ENCODE measurements around the gene MED28. TPM values are rescaled to one million over a fixed set of nuclear protein-coding genes. Genes with fewer than 3 reads are reported as not detected.

Gene MED28
- total RNA-seq, 4 donors from 2014 or later = 8.1 to 11.8 (median 9.5) TPM

DNA sequence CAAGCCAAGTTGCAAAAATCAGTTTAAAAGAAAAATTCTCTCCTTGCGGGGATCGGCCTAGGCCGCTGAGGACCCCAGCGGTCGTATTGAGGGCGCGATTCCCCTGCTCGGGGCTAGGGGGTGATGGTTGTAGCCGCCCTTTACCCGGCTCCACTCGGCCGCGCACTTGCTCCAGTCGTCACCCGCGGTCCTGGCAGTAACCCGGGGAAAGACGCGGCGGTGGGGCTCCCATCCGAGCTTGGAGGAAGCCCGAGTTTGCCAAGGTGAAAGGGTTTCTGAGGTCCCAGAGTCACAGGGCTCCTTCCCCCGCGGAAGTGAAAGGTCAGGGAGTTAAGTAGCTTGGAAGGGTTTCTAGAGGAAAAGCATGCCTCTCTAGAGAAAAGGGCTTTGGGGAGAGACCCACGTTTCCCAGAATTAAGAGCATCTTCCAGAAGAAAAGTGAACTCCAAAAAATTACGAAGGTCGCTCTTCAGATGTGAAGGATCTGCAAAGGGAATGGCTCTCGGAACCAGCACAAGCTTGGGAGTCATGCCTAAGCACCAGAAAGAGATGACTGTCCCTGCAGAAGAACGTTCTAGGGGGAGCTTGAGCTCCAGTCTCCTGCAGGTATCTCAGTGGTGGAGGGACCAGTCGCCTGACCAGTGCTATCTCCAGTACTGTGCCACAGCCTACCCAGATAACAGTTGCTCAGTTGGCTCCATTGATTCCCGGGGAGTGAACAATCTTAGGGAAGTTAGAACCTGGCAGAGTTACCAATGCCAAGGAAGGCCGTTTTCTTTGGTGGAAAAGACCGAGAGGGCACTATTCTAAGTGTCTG, 36.6 kb upstream of the MED28 start:
- intact Hi-C loops (cut with DNase I; ENCODE audit: low total_unique reads) = no loop called here
- DNase-seq (ENCODE audit: low spot score in 2 of 2) = peak; percentile 23 to 90
- TF ChIP-seq, protein P1, sequence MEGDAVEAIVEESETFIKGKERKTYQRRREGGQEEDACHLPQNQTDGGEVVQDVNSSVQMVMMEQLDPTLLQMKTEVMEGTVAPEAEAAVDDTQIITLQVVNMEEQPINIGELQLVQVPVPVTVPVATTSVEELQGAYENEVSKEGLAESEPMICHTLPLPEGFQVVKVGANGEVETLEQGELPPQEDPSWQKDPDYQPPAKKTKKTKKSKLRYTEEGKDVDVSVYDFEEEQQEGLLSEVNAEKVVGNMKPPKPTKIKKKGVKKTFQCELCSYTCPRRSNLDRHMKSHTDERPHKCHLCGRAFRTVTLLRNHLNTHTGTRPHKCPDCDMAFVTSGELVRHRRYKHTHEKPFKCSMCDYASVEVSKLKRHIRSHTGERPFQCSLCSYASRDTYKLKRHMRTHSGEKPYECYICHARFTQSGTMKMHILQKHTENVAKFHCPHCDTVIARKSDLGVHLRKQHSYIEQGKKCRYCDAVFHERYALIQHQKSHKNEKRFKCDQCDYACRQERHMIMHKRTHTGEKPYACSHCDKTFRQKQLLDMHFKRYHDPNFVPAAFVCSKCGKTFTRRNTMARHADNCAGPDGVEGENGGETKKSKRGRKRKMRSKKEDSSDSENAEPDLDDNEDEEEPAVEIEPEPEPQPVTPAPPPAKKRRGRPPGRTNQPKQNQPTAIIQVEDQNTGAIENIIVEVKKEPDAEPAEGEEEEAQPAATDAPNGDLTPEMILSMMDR (IDR thresholded peaks at IDR 0.05) = no peak
- TF ChIP-seq POLR2A (IDR thresholded peaks at IDR 0.05) = no peak
- WGBS, 2 donors = 4% methylated on average over 27 to 29 of the region's 33 CpGs
- H3K4me3 ChIP-seq (ENCODE audit: low read depth, poor library complexity, severe bottlenecking) = peak overlapping the region; percentile 72

DNA sequence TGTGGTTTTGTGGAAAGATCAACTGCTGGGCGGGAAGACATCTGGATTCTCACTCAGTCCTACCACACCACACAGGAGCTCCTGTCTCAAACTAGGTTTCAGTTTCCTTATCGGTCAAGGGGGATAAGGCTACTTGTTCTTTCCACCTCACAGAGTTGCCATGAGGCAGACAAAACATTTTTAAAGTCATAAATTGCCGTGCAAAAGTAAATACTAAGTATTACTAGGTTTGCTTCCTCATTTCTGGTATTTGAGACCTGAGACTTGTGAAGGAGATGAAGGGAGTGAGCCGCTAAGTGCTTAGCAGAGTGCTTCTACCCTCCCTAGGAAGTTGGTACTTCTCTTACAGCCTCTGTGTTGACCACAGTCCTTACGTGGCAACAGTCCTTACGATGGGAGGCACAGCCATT, 36.0 kb upstream of the MED28 start:
- peak overlapping the region; percentile 72 for H3K4me3 ChIP-seq (ENCODE audit: low read depth, poor library complexity, severe bottlenecking)
- DNase-seq (ENCODE audit: low spot score in 2 of 2) = no peak
- WGBS, 2 donors = 62 to 66% methylated on average over 6 of the region's 6 CpGs
- TF ChIP-seq, protein P1 (IDR thresholded peaks at IDR 0.05) = no peak
- no peak for TF ChIP-seq POLR2A (IDR thresholded peaks at IDR 0.05)
- intact Hi-C loops (cut with DNase I; ENCODE audit: low total_unique reads) = no loop called here

DNA sequence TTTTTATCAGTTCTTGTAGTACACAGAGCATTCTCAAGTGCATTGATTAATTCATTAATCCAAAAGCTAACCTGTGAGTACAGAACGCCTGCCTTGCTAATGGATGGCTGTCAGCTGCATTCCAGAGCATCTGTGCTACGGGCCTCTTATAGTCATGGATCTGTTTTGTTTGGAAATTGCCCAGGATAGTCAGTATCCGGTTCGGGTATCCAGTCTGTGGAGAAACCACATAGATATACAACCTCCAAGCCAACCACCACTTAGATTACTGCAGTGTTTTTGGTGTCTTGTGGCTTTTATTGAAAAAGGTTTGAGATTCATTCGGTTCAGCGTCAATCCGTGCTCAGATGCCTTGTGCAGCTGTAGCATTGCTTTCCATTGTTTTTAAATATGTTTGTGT, 33.5 kb upstream of the MED28 start:
- 71 to 76% methylated on average over 7 of the region's 7 CpGs for WGBS, 2 donors
- intact Hi-C loops (cut with DNase I; ENCODE audit: low total_unique reads) = no loop called here
- no peak for DNase-seq (ENCODE audit: low spot score in 2 of 2)
- TF ChIP-seq, protein P1 (IDR thresholded peaks at IDR 0.05) = no peak
- TF ChIP-seq POLR2A (IDR thresholded peaks at IDR 0.05) = no peak
- no peak overlapping the region for H3K4me3 ChIP-seq (ENCODE audit: low read depth, poor library complexity, severe bottlenecking)

DNA sequence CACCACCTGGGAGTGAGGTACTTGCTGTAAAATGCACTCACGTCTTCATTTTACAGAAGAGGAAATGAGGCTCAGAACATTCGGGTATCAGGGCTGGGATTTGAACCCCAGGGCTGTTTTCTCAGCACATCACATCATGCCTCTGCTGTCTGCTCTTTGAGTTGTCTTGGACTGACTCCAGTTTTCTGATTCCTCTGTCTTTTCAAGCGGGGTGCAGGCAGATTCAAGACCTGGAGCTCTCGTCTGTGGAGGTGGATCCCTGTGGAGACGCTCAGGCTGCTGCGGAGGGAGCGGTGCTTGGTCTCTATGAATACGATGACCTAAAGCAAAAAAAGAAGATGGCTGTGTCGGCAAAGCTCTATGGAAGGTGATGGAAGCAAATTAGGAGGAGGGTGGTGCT, 31.2 kb upstream of the MED28 start:
- intact Hi-C loops (cut with DNase I; ENCODE audit: low total_unique reads) = no loop called here
- TF ChIP-seq, protein P1 (IDR thresholded peaks at IDR 0.05) = no peak
- no peak for TF ChIP-seq POLR2A (IDR thresholded peaks at IDR 0.05)
- 84 to 91% methylated on average over 9 of the region's 9 CpGs for WGBS, 2 donors

DNA sequence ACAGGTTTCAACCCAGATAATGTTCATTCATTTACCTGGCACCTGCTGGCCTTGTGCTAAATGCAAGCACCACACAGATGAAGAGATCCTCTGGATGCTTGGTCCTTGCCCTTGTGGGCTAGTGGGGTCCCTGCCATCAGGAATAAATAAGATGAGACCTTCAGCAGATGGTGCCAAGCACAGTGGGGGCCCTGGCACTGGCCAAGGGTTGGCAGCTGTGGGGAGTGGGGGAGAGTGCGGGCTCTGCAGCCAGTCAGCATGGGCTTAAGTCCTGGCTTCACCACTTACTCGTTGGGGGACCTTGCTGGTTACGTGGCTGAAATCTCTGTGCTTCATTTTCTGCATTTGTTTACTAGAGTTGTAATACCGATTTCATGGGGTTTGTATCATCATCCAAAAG, 30.5 kb upstream of the MED28 start:
- 92 to 97% methylated on average over 4 of the region's 4 CpGs for WGBS, 2 donors
- no peak for DNase-seq (ENCODE audit: low spot score in 2 of 2)
- H3K4me3 ChIP-seq (ENCODE audit: low read depth, poor library complexity, severe bottlenecking) = no peak overlapping the region
- intact Hi-C loops (cut with DNase I; ENCODE audit: low total_unique reads) = no loop called here
- TF ChIP-seq, protein P1 (IDR thresholded peaks at IDR 0.05) = no peak
- TF ChIP-seq POLR2A (IDR thresholded peaks at IDR 0.05) = no peak

More for the DNA sequence above, 31.2 kb upstream of the MED28 start:
- DNase-seq (ENCODE audit: low spot score in 2 of 2) = no peak
- no peak overlapping the region for H3K4me3 ChIP-seq (ENCODE audit: low read depth, poor library complexity, severe bottlenecking)

All from lower leg skin (tissue), 4 donors.